ENCODE data around the gene CACNB1.

The CACNB1 gene

GRCh38 chr17:39197380-39198185, at the start of gene CACNB1:
Gene CACNB1 (minus strand): TSS chr17:39197669. CDS start chr17:39197495, 174 bp downstream.
- peak; percentile 76 for DNase-seq (ENCODE audit: low spot score)

GRCh38 chr17:39246274-39246673, 48.8 kb upstream of the CACNB1 start:
- DNase-seq (ENCODE audit: low spot score) = no peak

- peak; percentile 76 for DNase-seq (ENCODE audit: low spot score)
Observed at GRCh38 chr17:39244600-39245570, 47.4 kb upstream of the CACNB1 start.

- no peak for DNase-seq (ENCODE audit: low spot score)
Observed at GRCh38 chr17:39244016-39244599, 46.6 kb upstream of the CACNB1 start.

- DNase-seq (ENCODE audit: low spot score) = no peak
Observed at GRCh38 chr17:39243155-39243554, 45.7 kb upstream of the CACNB1 start.

GRCh38 chr17:39240631-39241030, 43.2 kb upstream of the CACNB1 start:
- DNase-seq (ENCODE audit: low spot score) = no peak

- peak; percentile 61 for DNase-seq (ENCODE audit: low spot score)
Observed at GRCh38 chr17:39239640-39240314, 42.3 kb upstream of the CACNB1 start.

GRCh38 chr17:39238311-39238972, 41.0 kb upstream of the CACNB1 start:
- DNase-seq (ENCODE audit: low spot score) = peak; percentile 81

GRCh38 chr17:39237586-39237985, 40.1 kb upstream of the CACNB1 start:
- no peak for DNase-seq (ENCODE audit: low spot score)

GRCh38 chr17:39236981-39237441, 39.5 kb upstream of the CACNB1 start:
- peak; percentile 23 for DNase-seq (ENCODE audit: low spot score)

- no peak for DNase-seq (ENCODE audit: low spot score)
Observed at GRCh38 chr17:39236450-39236927, 39.0 kb upstream of the CACNB1 start.

GRCh38 chr17:39235555-39236449, 38.3 kb upstream of the CACNB1 start:
- DNase-seq (ENCODE audit: low spot score) = peak; percentile 64

- DNase-seq (ENCODE audit: low spot score) = no peak
Observed at GRCh38 chr17:39231591-39232551, 34.4 kb upstream of the CACNB1 start.

GRCh38 chr17:39231091-39231561, 33.7 kb upstream of the CACNB1 start:
- DNase-seq (ENCODE audit: low spot score) = no peak

- DNase-seq (ENCODE audit: low spot score) = no peak
Observed at GRCh38 chr17:39230361-39230760, 32.9 kb upstream of the CACNB1 start.

GRCh38 chr17:39229274-39229913, 31.9 kb upstream of the CACNB1 start:
- no peak for DNase-seq (ENCODE audit: low spot score)

GRCh38 chr17:39227364-39227919, 30.0 kb upstream of the CACNB1 start:
- DNase-seq (ENCODE audit: low spot score) = no peak

Data from SW480 (cell line).